B cell (primary cell): ENCODE measurements around the gene RFX8. TPM values are rescaled to one million over a fixed set of nuclear protein-coding genes. Genes with fewer than 3 reads are reported as not detected.
"Not testable (repeated sequence)": the region's sequence is repeated elsewhere in the genome, so short reads cannot be mapped to it uniquely, and the experiment has no call there.

Experiments used
- ATAC-seq: fragments of 200-7000 bp; cut with Tn5 transposase; one replicate; pipeline ENCODE4 v1.10.0; 2021; ENCODE audit warnings: low read depth, mild to moderate bottlenecking, moderate number of reproducible peaks, moderate library complexity
- CTCF ChIA-PET: fragments of 350-600 bp; sonication (Branson Sonifier 250); formaldehyde crosslinking; loops from one replicate; lab custom pipeline; 2021; ENCODE audit warnings: antibody characterized with exemption, inconsistent platforms; lab: Charles Lee
- POLR2A ChIA-PET: fragments of 350-600 bp; sonication (Branson Sonifier 250); formaldehyde crosslinking; loops from one replicate; lab custom pipeline; 2021; ENCODE audit warnings: antibody characterized with exemption; lab: Charles Lee
- DNase-seq: peaks from one replicate; pipeline ENCODE4 v3.0.0; 2013
- H2AFZ ChIP-seq: 2 replicates; pipeline ENCODE4 v1.6.1; 2012; ENCODE audit warnings: mild to moderate bottlenecking, low read depth, low read length; ENCODE audit not compliant: insufficient read depth, poor library complexity, severe bottlenecking
- H3K27ac ChIP-seq, 2 donors: 1 replicate in 1 of 2; 2 replicates in 1 of 2; pipeline ENCODE4 v1.5.1; 2012 to 2013; ENCODE audit warnings: low read length in 2 of 2, mild to moderate bottlenecking in 2 of 2, moderate library complexity in 1 of 2
- H3K27me3 ChIP-seq, 4 experiments: fragments of 200-600 bp in 1 of 4; sonication (generic) in 1 of 4; replicated peaks in 1 of 4; 1 replicate in 2 of 4; 2 replicates in 2 of 4; pipeline versions ENCODE4 v1.6.1 to v1.7.0; 2013 to 2016; ENCODE audit warnings: low read length in 3 of 4, mild to moderate bottlenecking in 2 of 4, mixed read lengths in 1 of 4, moderate library complexity in 1 of 4; ENCODE audit not compliant: insufficient read depth in 4 of 4, control insufficient read depth in 3 of 4; ENCODE audit errors: control extremely low read depth in 1 of 4
- H3K36me3 ChIP-seq, 2 experiments: replicated peaks in 1 of 2; 1 replicate in 1 of 2; 2 replicates in 1 of 2; pipeline versions ENCODE4 v1.6.1 to v1.7.1; 2013; ENCODE audit warnings: low read length in 1 of 2; ENCODE audit not compliant: insufficient read depth in 2 of 2, control insufficient read depth in 1 of 2; ENCODE audit errors: control extremely low read depth in 1 of 2, extremely low read depth in 1 of 2
- H3K4me1 ChIP-seq, 2 donors: fragments of 200-600 bp in 1 of 2; sonication (generic) in 1 of 2; 1 replicate in 1 of 2; 2 replicates in 1 of 2; pipeline versions ENCODE4 v1.5.1 to v1.6.1; 2013 to 2017; ENCODE audit warnings: low read length in 2 of 2; ENCODE audit not compliant: control insufficient read depth in 2 of 2, insufficient read depth in 2 of 2
- H3K4me2 ChIP-seq: replicated peaks from 2 replicates; pipeline ENCODE3; 2012; ENCODE audit warnings: mild to moderate bottlenecking, low read depth, low read length; ENCODE audit not compliant: poor library complexity, severe bottlenecking
- H3K4me3 ChIP-seq, 5 experiments: fragments of 200-600 bp in 1 of 5; sonication (generic) in 1 of 5; 1 replicate in 3 of 5; 2 replicates in 2 of 5; pipeline versions ENCODE4 v1.5.1 to v1.7.0; 2011 to 2016; ENCODE audit warnings: low read length in 4 of 5, mild to moderate bottlenecking in 4 of 5, low read depth in 2 of 5, control low read depth in 1 of 5, moderate library complexity in 1 of 5; ENCODE audit not compliant: insufficient read depth in 1 of 5; ENCODE audit errors: control extremely low read depth in 1 of 5, extremely low read depth in 1 of 5
- H3K79me2 ChIP-seq: fragments of 200-600 bp; sonication (generic); one replicate; pipeline ENCODE4 v1.6.0; 2016; ENCODE audit warnings: low read length; ENCODE audit not compliant: control insufficient read depth, insufficient read depth
- H3K9ac ChIP-seq: fragments of 200-600 bp; sonication (generic); 2 replicates; pipeline ENCODE4 v1.6.1; 2017; ENCODE audit warnings: mild to moderate bottlenecking, low read length, moderate library complexity
- H3K9me3 ChIP-seq, 3 donors: one replicate each; pipeline versions ENCODE4 v1.6.1 to v1.7.1; 2013; ENCODE audit warnings: low read length in 2 of 3; ENCODE audit not compliant: control insufficient read depth in 2 of 3, insufficient read depth in 1 of 3; ENCODE audit errors: control extremely low read depth in 1 of 3
- H4K20me1 ChIP-seq: 2 replicates; pipeline ENCODE4 v1.6.0; 2012; ENCODE audit warnings: mild to moderate bottlenecking, low read length; ENCODE audit not compliant: insufficient read depth, control insufficient read depth, poor library complexity, severe bottlenecking
- H3K27ac Mint-ChIP-seq: one replicate; pipeline ENCODE4 v1.8.0; 2021; ENCODE audit warnings: mixed read lengths
- H3K27me3 Mint-ChIP-seq: one replicate; pipeline ENCODE4 v1.8.0; 2021; ENCODE audit warnings: mixed read lengths
- H3K4me1 Mint-ChIP-seq: one replicate; pipeline ENCODE4 v1.8.0; 2021; ENCODE audit warnings: mixed read lengths
- H3K4me3 Mint-ChIP-seq: one replicate; pipeline ENCODE4 v1.8.0; 2021; ENCODE audit warnings: mixed read lengths
- H3K9me3 Mint-ChIP-seq: one replicate; pipeline ENCODE4 v1.8.0; 2022; ENCODE audit warnings: mixed read lengths; ENCODE audit not compliant: insufficient read depth
- CTCF ChIP-seq: fragments of 200-600 bp; IDR thresholded peaks from one replicate; pipeline ENCODE4 v1.8.0; 2022; ENCODE audit warnings: antibody characterized with exemption, mild to moderate bottlenecking
- EZH2 ChIP-seq: IDR thresholded peaks from 2 replicates; pipeline ENCODE4 v1.6.1; 2012; ENCODE audit warnings: borderline replicate concordance, low read depth, mild to moderate bottlenecking, moderate library complexity, low read length; ENCODE audit not compliant: insufficient read depth, poor library complexity, severe bottlenecking
- WGBS: methylation state at CpG from one replicate; pipeline ENCODE4 v1.1.5; 2013; ENCODE audit warnings: missing lambda C conversion rate; ENCODE audit not compliant: insufficient coverage; 5-methylcytosine and 5-hydroxymethylcytosine counted together
- intact Hi-C: fragments of 100-400 bp; cut with micrococcal nuclease; formaldehyde crosslinking; loops from one replicate; pipeline ENCODE4 v1.10.0; 2022
- polyA plus RNA-seq: library from polyadenylated mRNA; depleted of rRNA; stranded (reverse); fragments of >200 nt; gene quantifications from 2 replicates; pipeline ENCODE4 v1.2.3, GENCODE V29; 2012
- total RNA-seq, 2 donors: library from RNA; stranded (reverse); fragments of 120-200 nt in 1 of 2; gene quantifications; 1 replicate in 1 of 2; 2 replicates in 1 of 2; pipeline versions ENCODE4 v1.2.3 to v1.2.4, GENCODE V29; 2013 to 2022

The RFX8 gene
- total and polyA plus RNA-seq, 2 donors (not counting 1 experiment from before 2014, with no cell fraction given), result not detected

GRCh38 chr2:101354420-101355311, 120.2 kb downstream of the RFX8 start:
- Mint-ChIP-seq H3K4me3 (no peak overlapping the region), H3K27me3 (peaks cover 5% of the 10 kb centered on the region), H3K4me1 (peaks cover 2% of the 10 kb centered on the region), H3K27ac (no peak overlapping the region), H3K9me3 (no peaks in the 10 kb centered on the region)
- Histone ChIP-seq H3K9ac (no peak overlapping the region), H3K27ac (no peak overlapping the region), H3K4me2 (no peak overlapping the region), H3K4me3 (no peak overlapping the region), H3K27me3 (peaks cover 0 to 2% (median 0%) of the 10 kb centered on the region in 4 experiments), H3K9me3 (no peaks in the 10 kb centered on the region), H3K36me3 (no peaks in the 10 kb centered on the region), H3K79me2 (no peaks in the 10 kb centered on the region), H3K4me1 (no peaks in the 10 kb centered on the region), H4K20me1 (no peaks in the 10 kb centered on the region), H2AFZ (no peak overlapping the region)
- TF ChIP-seq CTCF (no peak), EZH2 (no peak)
- intact Hi-C loops, result no loop called here
- WGBS, result 98% methylated on average over 20 of the region's 21 CpGs
- ATAC-seq, result no peak
- DNase-seq, result no peak
- ChIA-PET POLR2A (no interaction called here), CTCF (interaction anchor here (1.3 to 1.5 kb wide), 2 partner anchors 12 to 477 kb away, joined by 3 to 8 read pairs; no protein-coding TSS in a partner anchor)

DNA sequence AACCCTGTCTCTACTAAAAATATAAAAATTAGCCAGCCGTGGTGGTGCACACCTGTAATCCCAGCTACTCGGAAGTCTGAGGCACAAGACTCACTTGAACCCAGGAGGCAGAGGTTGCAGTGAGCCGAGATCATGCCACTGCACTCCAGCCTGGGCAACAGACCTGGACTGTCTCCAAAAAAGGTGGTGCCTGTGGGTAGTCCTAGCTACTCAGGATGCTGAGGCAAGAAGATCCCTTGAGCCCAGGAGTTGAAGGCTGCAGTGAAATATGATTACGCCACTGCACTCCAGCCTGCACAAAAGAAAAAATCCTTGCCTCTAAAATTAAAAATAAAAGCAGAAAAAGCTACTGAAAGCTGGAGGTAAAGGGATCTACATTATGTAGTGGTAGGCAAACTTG, 122.3 kb downstream of the RFX8 start:
- H3K36me3 ChIP-seq, H3K4me3 ChIP-seq, H3K27me3 ChIP-seq, POLR2A ChIA-PET, H3K4me3 Mint-ChIP-seq, H3K27ac ChIP-seq, H4K20me1 ChIP-seq, H3K4me2 ChIP-seq, H2AFZ ChIP-seq, H3K27me3 Mint-ChIP-seq, H3K79me2 ChIP-seq, intact Hi-C loops, H3K4me1 Mint-ChIP-seq, H3K4me1 ChIP-seq, H3K9ac ChIP-seq, H3K9me3 Mint-ChIP-seq, ATAC-seq, H3K27ac Mint-ChIP-seq, DNase-seq, H3K9me3 ChIP-seq: not testable (repeated sequence)
- 96% methylated on average over 3 of the region's 4 CpGs for WGBS
- CTCF ChIA-PET, result interaction anchor here (1.3 kb wide), 1 partner anchor 10 kb away, joined by 4 read pairs; no protein-coding TSS in a partner anchor
